ENCODE results near the gene ZSCAN26. TPM values are rescaled to one million over a fixed set of nuclear protein-coding genes. Genes with fewer than 3 reads are reported as not detected.

Gene ZSCAN26
- total RNA-seq, 1 donor from 2014 or later, result 15.7 TPM

DNA sequence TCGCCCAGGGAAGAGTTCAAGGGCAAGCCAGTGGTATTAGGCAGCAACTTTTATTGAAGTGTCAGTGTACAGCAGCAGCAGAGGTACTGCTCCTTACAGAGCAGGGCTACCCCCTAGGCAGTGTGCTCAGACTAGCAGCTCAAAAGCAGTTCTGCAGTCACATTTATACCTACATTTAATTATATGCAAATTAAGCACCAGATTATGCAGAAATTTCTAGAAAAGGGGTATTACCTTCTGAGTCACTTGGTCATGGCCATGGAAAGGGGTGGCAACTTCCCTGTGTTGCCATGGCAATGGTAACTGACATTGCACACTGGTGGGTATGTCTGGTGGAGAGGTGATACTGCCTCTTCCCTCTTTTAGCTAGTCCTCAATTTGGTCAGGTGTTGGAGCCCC, 12.8 kb upstream of the ZSCAN26 start:
- Histone ChIP-seq H3K4me1 (ENCODE audit: control insufficient read depth in 3 of 3, insufficient read depth in 3 of 3, low read length in 3 of 3) (peaks cover 13 to 20% (median 13%) of the 10 kb centered on the region in 3 donors), H3K9me3 (ENCODE audit: control insufficient read depth in 3 of 3, low read length in 3 of 3) (no peaks in the 10 kb centered on the region), H3K27me3 (ENCODE audit: control insufficient read depth in 3 of 3, insufficient read depth in 3 of 3, low read length in 3 of 3) (peaks cover 0 to 8% (median 4%) of the 10 kb centered on the region in 3 donors), H3K4me3 (ENCODE audit: low read length in 3 of 3) (no peak overlapping the region), H3K27ac (ENCODE audit: low read depth, low read length) (peak overlapping the region; percentile 45), H3K36me3 (ENCODE audit: control insufficient read depth in 3 of 3, insufficient read depth in 3 of 3, low read length in 3 of 3) (peaks cover 0 to 3% (median 0%) of the 10 kb centered on the region in 3 donors), H3K9ac (ENCODE audit: low read depth in 1 of 3, low read length in 3 of 3) (no peak overlapping the region)

GRCh38 chr6:28257042-28257441, 9.9 kb upstream of the ZSCAN26 start:
- H3K27me3 ChIP-seq (ENCODE audit: control insufficient read depth in 3 of 3, insufficient read depth in 3 of 3, low read length in 3 of 3), result peaks cover 0 to 8% (median 4%) of the 10 kb centered on the region in 3 donors
- no peak overlapping the region for H3K4me3 ChIP-seq (ENCODE audit: low read length in 3 of 3)
- H3K9ac ChIP-seq (ENCODE audit: low read depth in 1 of 3, low read length in 3 of 3), result no peak overlapping the region
- H3K27ac ChIP-seq (ENCODE audit: low read depth, low read length), result no peak overlapping the region
- H3K4me1 ChIP-seq (ENCODE audit: control insufficient read depth in 3 of 3, insufficient read depth in 3 of 3, low read length in 3 of 3), result peaks cover 13 to 20% (median 19%) of the 10 kb centered on the region in 3 donors
- no peaks in the 10 kb centered on the region for H3K9me3 ChIP-seq (ENCODE audit: control insufficient read depth in 3 of 3, low read length in 3 of 3)
- no peaks in the 10 kb centered on the region for H3K36me3 ChIP-seq (ENCODE audit: control insufficient read depth in 3 of 3, insufficient read depth in 3 of 3, low read length in 3 of 3)

GRCh38 chr6:28258877-28259777, 7.8 kb upstream of the ZSCAN26 start, which contains the start of gene NKAPL:
Gene NKAPL, plus strand, starts transcription at chr6:28259297. Its CDS starts 75 bp downstream, at chr6:28259372.
- peak within 1 kb of the TSS; percentile 8 for H3K27ac ChIP-seq (ENCODE audit: low read depth, low read length)
- H3K9me3 ChIP-seq (ENCODE audit: control insufficient read depth in 3 of 3, low read length in 3 of 3), result no peaks in the 10 kb centered on the region
- peak within 1 kb of the TSS; percentile 70 to 87 (median 71) for H3K4me3 ChIP-seq (ENCODE audit: low read length in 3 of 3)
- no peaks in the 10 kb centered on the region for H3K36me3 ChIP-seq (ENCODE audit: control insufficient read depth in 3 of 3, insufficient read depth in 3 of 3, low read length in 3 of 3)
- peak within 1 kb of the TSS; percentile 28 to 78 (median 34) for H3K9ac ChIP-seq (ENCODE audit: low read depth in 1 of 3, low read length in 3 of 3)
- peaks cover 0 to 4% (median 3%) of the 10 kb centered on the region in 3 donors for H3K27me3 ChIP-seq (ENCODE audit: control insufficient read depth in 3 of 3, insufficient read depth in 3 of 3, low read length in 3 of 3)
- H3K4me1 ChIP-seq (ENCODE audit: control insufficient read depth in 3 of 3, insufficient read depth in 3 of 3, low read length in 3 of 3), result peaks cover 6 to 14% (median 14%) of the 10 kb centered on the region in 3 donors

GRCh38 chr6:28263922-28264321, 3.0 kb upstream of the ZSCAN26 start:
- Histone ChIP-seq H3K27me3 (ENCODE audit: control insufficient read depth in 3 of 3, insufficient read depth in 3 of 3, low read length in 3 of 3) (no peaks in the 10 kb centered on the region), H3K4me3 (ENCODE audit: low read length in 3 of 3) (no peak overlapping the region), H3K36me3 (ENCODE audit: control insufficient read depth in 3 of 3, insufficient read depth in 3 of 3, low read length in 3 of 3) (no peaks in the 10 kb centered on the region), H3K27ac (ENCODE audit: low read depth, low read length) (no peak overlapping the region), H3K4me1 (ENCODE audit: control insufficient read depth in 3 of 3, insufficient read depth in 3 of 3, low read length in 3 of 3) (peaks cover 6 to 32% (median 27%) of the 10 kb centered on the region in 3 donors), H3K9me3 (ENCODE audit: control insufficient read depth in 3 of 3, low read length in 3 of 3) (no peaks in the 10 kb centered on the region), H3K9ac (ENCODE audit: low read depth in 1 of 3, low read length in 3 of 3) (no peak overlapping the region)

DNA sequence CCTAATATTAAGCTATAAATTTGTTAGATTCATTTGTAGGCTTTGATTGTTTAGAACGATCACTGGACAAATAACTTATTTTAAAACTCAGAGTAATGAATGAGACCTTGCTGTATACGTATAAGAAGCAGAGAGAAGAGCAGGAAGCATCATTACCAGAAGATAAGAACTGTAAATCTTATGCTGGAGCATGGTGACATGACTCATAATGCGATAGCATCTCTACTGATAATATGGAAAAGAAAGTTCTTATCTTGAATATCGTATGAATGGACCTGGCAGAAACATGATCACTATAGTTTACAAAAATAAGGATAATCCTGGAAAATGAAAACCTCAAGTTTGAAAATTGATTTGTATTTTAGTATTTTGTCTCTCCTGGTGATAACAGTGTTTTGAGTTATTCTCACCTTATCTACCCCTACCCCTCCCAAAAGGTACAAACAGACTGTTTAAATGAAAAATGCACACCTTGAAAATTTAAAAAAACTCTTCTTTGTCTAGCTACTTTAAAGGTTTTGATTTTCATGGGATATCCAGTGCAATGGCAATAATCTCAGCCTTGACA, 2.0 kb upstream of the ZSCAN26 start:
- Histone ChIP-seq H3K4me1 (ENCODE audit: control insufficient read depth in 3 of 3, insufficient read depth in 3 of 3, low read length in 3 of 3) (peaks cover 2 to 27% (median 23%) of the 10 kb centered on the region in 3 donors), H3K9ac (ENCODE audit: low read depth in 1 of 3, low read length in 3 of 3) (no peak overlapping the region), H3K27ac (ENCODE audit: low read depth, low read length) (no peak overlapping the region), H3K36me3 (ENCODE audit: control insufficient read depth in 3 of 3, insufficient read depth in 3 of 3, low read length in 3 of 3) (no peaks in the 10 kb centered on the region), H3K4me3 (ENCODE audit: low read length in 3 of 3) (no peak overlapping the region), H3K27me3 (ENCODE audit: control insufficient read depth in 3 of 3, insufficient read depth in 3 of 3, low read length in 3 of 3) (no peaks in the 10 kb centered on the region), H3K9me3 (ENCODE audit: control insufficient read depth in 3 of 3, low read length in 3 of 3) (no peaks in the 10 kb centered on the region)

- Histone ChIP-seq H3K4me1 (ENCODE audit: control insufficient read depth in 3 of 3, insufficient read depth in 3 of 3, low read length in 3 of 3) (peaks cover 0 to 24% (median 18%) of the 10 kb centered on the region in 3 donors), H3K9ac (ENCODE audit: low read depth in 1 of 3, low read length in 3 of 3) (peak overlapping the region; percentile 74 to 91 (median 90)), H3K27me3 (ENCODE audit: control insufficient read depth in 3 of 3, insufficient read depth in 3 of 3, low read length in 3 of 3) (no peaks in the 10 kb centered on the region), H3K36me3 (ENCODE audit: control insufficient read depth in 3 of 3, insufficient read depth in 3 of 3, low read length in 3 of 3) (peaks cover 0 to under 1% (median 0%) of the 10 kb centered on the region in 3 donors), H3K27ac (ENCODE audit: low read depth, low read length) (peak overlapping the region; percentile 73), H3K4me3 (ENCODE audit: low read length in 3 of 3) (peak overlapping the region; percentile 69 to 93 (median 88)), H3K9me3 (ENCODE audit: control insufficient read depth in 3 of 3, low read length in 3 of 3) (no peaks in the 10 kb centered on the region)
These were observed 381 bp upstream of the ZSCAN26 start for GRCh38 chr6:28266563-28266961.

DNA sequence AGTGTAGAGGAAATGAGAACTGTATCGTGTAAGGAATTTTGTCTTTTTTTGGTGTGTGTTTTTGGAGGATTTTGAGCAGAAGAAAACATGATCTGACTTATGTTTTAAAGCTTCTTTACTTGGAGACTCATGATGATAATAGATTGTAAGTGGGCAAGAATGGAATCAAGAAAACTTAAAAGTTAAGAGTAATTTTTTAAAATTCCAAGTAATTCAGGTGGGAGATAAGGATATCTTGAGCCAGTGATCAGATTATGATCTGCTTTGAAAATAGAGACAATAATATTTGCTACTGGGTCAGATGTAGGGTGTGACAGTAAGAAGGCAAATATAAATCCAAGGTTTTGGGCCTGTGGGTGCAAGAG, 734 bp downstream of the ZSCAN26 start:
- Histone ChIP-seq H3K9me3 (ENCODE audit: control insufficient read depth in 3 of 3, low read length in 3 of 3) (no peaks in the 10 kb centered on the region), H3K4me1 (ENCODE audit: control insufficient read depth in 3 of 3, insufficient read depth in 3 of 3, low read length in 3 of 3) (peaks cover 0 to 24% (median 13%) of the 10 kb centered on the region in 3 donors), H3K4me3 (ENCODE audit: low read length in 3 of 3) (peak overlapping the region; percentile 69 to 93 (median 88)), H3K27ac (ENCODE audit: low read depth, low read length) (peak overlapping the region; percentile 73), H3K9ac (ENCODE audit: low read depth in 1 of 3, low read length in 3 of 3) (peak overlapping the region; percentile 74 to 91 (median 90)), H3K36me3 (ENCODE audit: control insufficient read depth in 3 of 3, insufficient read depth in 3 of 3, low read length in 3 of 3) (peaks cover 2 to 11% (median 11%) of the 10 kb centered on the region in 3 donors), H3K27me3 (ENCODE audit: control insufficient read depth in 3 of 3, insufficient read depth in 3 of 3, low read length in 3 of 3) (no peaks in the 10 kb centered on the region)

DNA sequence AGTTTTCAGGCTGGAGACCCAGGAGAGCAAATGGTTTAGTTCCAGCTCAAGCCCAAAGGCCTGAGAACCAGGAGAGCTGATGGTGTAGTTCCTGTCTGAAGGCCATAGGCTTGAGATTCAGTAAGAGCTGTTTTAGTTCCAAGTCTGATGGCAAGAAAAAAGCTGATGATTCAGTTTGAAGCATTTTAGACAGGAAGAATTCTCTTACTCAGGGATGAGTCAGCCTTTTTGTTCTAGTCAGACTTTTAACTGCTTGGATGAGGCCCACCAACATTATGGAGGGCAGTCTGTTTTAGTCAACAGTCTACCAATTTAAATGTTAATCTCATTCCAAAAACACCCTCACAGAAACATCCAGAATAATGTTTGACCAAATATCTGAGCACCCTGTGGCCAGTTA, 2.5 kb downstream of the ZSCAN26 start:
- H3K36me3 ChIP-seq (ENCODE audit: control insufficient read depth in 3 of 3, insufficient read depth in 3 of 3, low read length in 3 of 3), result peaks cover 6 to 27% (median 26%) of the 10 kb centered on the region in 3 donors
- no peak overlapping the region for H3K9ac ChIP-seq (ENCODE audit: low read depth in 1 of 3, low read length in 3 of 3)
- H3K27ac ChIP-seq (ENCODE audit: low read depth, low read length), result no peak overlapping the region
- H3K9me3 ChIP-seq (ENCODE audit: control insufficient read depth in 3 of 3, low read length in 3 of 3), result no peaks in the 10 kb centered on the region
- H3K4me1 ChIP-seq (ENCODE audit: control insufficient read depth in 3 of 3, insufficient read depth in 3 of 3, low read length in 3 of 3), result peaks cover 0 to 24% (median 13%) of the 10 kb centered on the region in 3 donors
- H3K4me3 ChIP-seq (ENCODE audit: low read length in 3 of 3), result no peak overlapping the region
- no peaks in the 10 kb centered on the region for H3K27me3 ChIP-seq (ENCODE audit: control insufficient read depth in 3 of 3, insufficient read depth in 3 of 3, low read length in 3 of 3)

- Histone ChIP-seq H3K4me3 (ENCODE audit: low read length in 3 of 3) (no peak overlapping the region), H3K4me1 (ENCODE audit: control insufficient read depth in 3 of 3, insufficient read depth in 3 of 3, low read length in 3 of 3) (no peaks in the 10 kb centered on the region), H3K27ac (ENCODE audit: low read depth, low read length) (no peak overlapping the region), H3K36me3 (ENCODE audit: control insufficient read depth in 3 of 3, insufficient read depth in 3 of 3, low read length in 3 of 3) (peaks cover 22 to 56% (median 52%) of the 10 kb centered on the region in 3 donors), H3K9ac (ENCODE audit: low read depth in 1 of 3, low read length in 3 of 3) (no peak overlapping the region), H3K27me3 (ENCODE audit: control insufficient read depth in 3 of 3, insufficient read depth in 3 of 3, low read length in 3 of 3) (no peaks in the 10 kb centered on the region), H3K9me3 (ENCODE audit: control insufficient read depth in 3 of 3, low read length in 3 of 3) (no peaks in the 10 kb centered on the region)
These were observed 7.9 kb downstream of the ZSCAN26 start for GRCh38 chr6:28274888-28275287.

DNA sequence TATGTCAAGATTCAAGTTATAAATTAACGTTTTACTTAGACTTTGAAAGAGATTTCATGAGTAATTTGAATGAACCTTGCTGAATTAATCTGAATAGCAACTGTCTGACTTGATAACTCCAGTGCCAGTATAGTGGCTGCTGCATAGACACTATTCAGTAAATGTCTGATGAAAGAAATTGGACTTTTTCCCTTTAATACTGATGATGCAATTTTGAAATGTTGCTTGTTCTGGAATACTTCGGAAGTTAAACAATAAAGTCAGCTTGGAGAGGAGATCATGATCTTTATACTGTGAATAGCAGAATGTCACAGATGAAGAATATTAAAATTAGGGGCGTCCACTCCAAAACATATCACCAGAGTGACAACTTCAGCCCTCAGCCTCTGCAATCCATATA, 10.8 kb downstream of the ZSCAN26 start:
- peaks cover 0 to under 1% (median under 1%) of the 10 kb centered on the region in 3 donors for H3K9me3 ChIP-seq (ENCODE audit: control insufficient read depth in 3 of 3, low read length in 3 of 3)
- H3K27ac ChIP-seq (ENCODE audit: low read depth, low read length), result no peak overlapping the region
- H3K4me3 ChIP-seq (ENCODE audit: low read length in 3 of 3), result no peak overlapping the region
- H3K4me1 ChIP-seq (ENCODE audit: control insufficient read depth in 3 of 3, insufficient read depth in 3 of 3, low read length in 3 of 3), result peaks cover 0 to 8% (median 3%) of the 10 kb centered on the region in 3 donors
- H3K36me3 ChIP-seq (ENCODE audit: control insufficient read depth in 3 of 3, insufficient read depth in 3 of 3, low read length in 3 of 3), result peaks cover 20 to 44% (median 41%) of the 10 kb centered on the region in 3 donors
- H3K9ac ChIP-seq (ENCODE audit: low read depth in 1 of 3, low read length in 3 of 3), result no peak overlapping the region
- H3K27me3 ChIP-seq (ENCODE audit: control insufficient read depth in 3 of 3, insufficient read depth in 3 of 3, low read length in 3 of 3), result no peaks in the 10 kb centered on the region

Data from skeletal muscle tissue (tissue), 4 donors.